ENCODE results near the gene AGFG2. TPM values are rescaled to one million over a fixed set of nuclear protein-coding genes. Genes with fewer than 3 reads are reported as not detected.

Gene AGFG2
- total RNA-seq, 1 experiment from 2014 or later = 11.2 TPM

GRCh38 chr7:100595188-100595587 is 56.2 kb downstream of the AGFG2 start:
- Histone ChIP-seq H3K79me1 (ENCODE audit: insufficient read depth, low read depth, low read length, poor library complexity, severe bottlenecking) (no peaks in the 10 kb centered on the region), H3T11ph (ENCODE audit: low read length) (no peak overlapping the region), H3K4me2 (ENCODE audit: insufficient read depth, insufficient read length, low read length) (no peak overlapping the region), H3K56ac (ENCODE audit: insufficient read length, low read depth, low read length) (no peak overlapping the region), H3K18ac (ENCODE audit: insufficient read length, low read depth, low read length) (no peak overlapping the region), H4K20me1 (ENCODE audit: control insufficient read depth, insufficient read depth, insufficient read length) (no peaks in the 10 kb centered on the region), H4K5ac (ENCODE audit: insufficient read length, low read depth, low read length) (no peak overlapping the region), H2AK5ac (ENCODE audit: insufficient read length, low read length) (no peak overlapping the region), H3K4ac (ENCODE audit: low read depth, low read length) (no peak overlapping the region), H3K23me2 (ENCODE audit: insufficient read length, low read depth, low read length, poor library complexity, severe bottlenecking) (no peaks in the 10 kb centered on the region), H3K79me2 (ENCODE audit: insufficient read depth, low read length) (no peaks in the 10 kb centered on the region), H4K91ac (ENCODE audit: insufficient read length, low read depth, low read length) (no peak overlapping the region), H2BK5ac (ENCODE audit: insufficient read length, low read length) (no peak overlapping the region), H3K9ac (ENCODE audit: extremely low read depth, insufficient read length, low read length) (no peak overlapping the region), H3K23ac (ENCODE audit: insufficient read length, low read depth, low read length) (no peak overlapping the region), H2AFZ (ENCODE audit: low read length) (no peak overlapping the region), H3K4me1 (ENCODE audit: insufficient read depth, low read length) (no peaks in the 10 kb centered on the region), H3K27me3 (ENCODE audit: insufficient read depth, low read length) (no peaks in the 10 kb centered on the region), H3K27ac (ENCODE audit: insufficient read length, low read depth, low read length) (no peak overlapping the region), H2BK12ac (ENCODE audit: insufficient read length, low read depth, low read length) (no peak overlapping the region), H2BK120ac (ENCODE audit: low read depth, low read length, poor library complexity, severe bottlenecking) (no peak overlapping the region), H4K8ac (replicated peaks; ENCODE audit: insufficient read length, low read depth, low read length) (no peak overlapping the region), H3K9me3 (ENCODE audit: control insufficient read depth, low read depth, low read length) (no peaks in the 10 kb centered on the region), H2BK15ac (ENCODE audit: low read depth, low read length) (no peak overlapping the region), H3K14ac (ENCODE audit: insufficient read depth, low read length) (no peak overlapping the region), H2BK20ac (ENCODE audit: low read depth, low read length, poor library complexity, severe bottlenecking) (no peak overlapping the region)
- peaks cover 4 to 5% of the 10 kb centered on the region in 2 experiments for H3K4me1 Mint-ChIP-seq
- H3K9me3 Mint-ChIP-seq = no peaks in the 10 kb centered on the region
- H3K27me3 Mint-ChIP-seq (ENCODE audit: low read depth) = peaks cover 30% of the 10 kb centered on the region
- no CpG with 5 or more reads among the region's 7 CpGs for WGBS (ENCODE audit: extremely low coverage, insufficient read length, low lambda C conversion rate)
- DNase-seq = no peak
- peaks cover 5 to 47% (median 9%) of the 10 kb centered on the region in 3 experiments; a peak in 5 of 7 replicates for H3K36me3 Mint-ChIP-seq (ENCODE audit: insufficient read depth in 1 of 3, low read depth in 3 of 3)
- no peak overlapping the region; a peak in 1 of 7 replicates for H3K27ac Mint-ChIP-seq
- H3K4me3 Mint-ChIP-seq = no peak overlapping the region
- no peak for TF ChIP-seq CTCF (conservative IDR thresholded peaks at IDR 0.05)
